Measurements from ENCODE around the gene SLIT3.

The SLIT3 gene

DNA sequence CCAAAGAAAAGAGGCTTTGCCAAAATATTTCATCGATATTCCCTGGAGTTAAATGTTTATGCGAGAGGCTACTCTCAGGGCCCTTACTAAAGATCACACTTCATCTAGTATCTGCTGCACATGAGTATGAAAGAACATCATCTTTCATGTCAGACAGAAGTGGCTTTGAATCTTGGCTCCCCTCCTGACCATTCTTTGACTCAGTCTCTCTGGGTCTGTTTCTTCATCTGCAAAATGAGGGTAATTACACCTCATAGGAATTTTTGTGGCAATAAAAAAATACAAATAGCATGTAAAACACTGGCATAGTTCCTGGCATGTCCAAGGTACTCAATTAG is 58.1 kb downstream of the SLIT3 start:
- no peak overlapping the region for H3K4me3 ChIP-seq (ENCODE audit: low read depth, low read length)
- TF ChIP-seq, protein P1, sequence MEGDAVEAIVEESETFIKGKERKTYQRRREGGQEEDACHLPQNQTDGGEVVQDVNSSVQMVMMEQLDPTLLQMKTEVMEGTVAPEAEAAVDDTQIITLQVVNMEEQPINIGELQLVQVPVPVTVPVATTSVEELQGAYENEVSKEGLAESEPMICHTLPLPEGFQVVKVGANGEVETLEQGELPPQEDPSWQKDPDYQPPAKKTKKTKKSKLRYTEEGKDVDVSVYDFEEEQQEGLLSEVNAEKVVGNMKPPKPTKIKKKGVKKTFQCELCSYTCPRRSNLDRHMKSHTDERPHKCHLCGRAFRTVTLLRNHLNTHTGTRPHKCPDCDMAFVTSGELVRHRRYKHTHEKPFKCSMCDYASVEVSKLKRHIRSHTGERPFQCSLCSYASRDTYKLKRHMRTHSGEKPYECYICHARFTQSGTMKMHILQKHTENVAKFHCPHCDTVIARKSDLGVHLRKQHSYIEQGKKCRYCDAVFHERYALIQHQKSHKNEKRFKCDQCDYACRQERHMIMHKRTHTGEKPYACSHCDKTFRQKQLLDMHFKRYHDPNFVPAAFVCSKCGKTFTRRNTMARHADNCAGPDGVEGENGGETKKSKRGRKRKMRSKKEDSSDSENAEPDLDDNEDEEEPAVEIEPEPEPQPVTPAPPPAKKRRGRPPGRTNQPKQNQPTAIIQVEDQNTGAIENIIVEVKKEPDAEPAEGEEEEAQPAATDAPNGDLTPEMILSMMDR (IDR thresholded peaks at IDR 0.05; ENCODE audit: low read depth, low read length) = no peak

DNA sequence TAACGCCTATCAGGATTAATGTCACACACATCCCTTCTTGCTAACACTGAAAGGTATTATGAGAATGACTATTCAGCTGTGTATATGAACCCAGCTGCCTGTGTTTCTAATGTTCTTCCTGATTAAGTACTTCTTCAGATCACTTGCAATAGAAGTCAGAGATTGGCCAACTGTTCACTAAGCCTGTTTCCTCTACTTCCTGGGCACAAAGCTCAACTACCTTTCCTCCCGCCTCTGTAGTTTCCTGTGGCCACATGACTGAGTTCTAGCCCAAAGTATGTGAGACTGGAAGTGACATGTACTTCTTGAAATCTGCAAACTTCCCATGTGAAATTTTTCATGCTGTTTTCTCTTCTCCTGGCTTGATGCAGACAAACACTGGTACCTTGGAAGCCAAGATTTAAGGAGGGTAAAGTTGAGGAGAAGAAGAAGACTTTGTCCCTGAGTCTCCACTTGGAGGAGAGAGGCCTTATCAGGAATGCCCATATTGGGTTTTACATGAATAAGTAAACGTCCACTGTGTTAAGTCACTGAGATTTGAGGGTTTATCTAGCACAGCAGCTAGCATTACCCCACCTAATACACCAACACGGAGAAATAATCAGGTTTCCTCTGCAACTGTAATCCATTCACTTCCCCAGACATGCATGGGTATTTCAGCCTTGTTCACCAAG is 58.6 kb downstream of the SLIT3 start:
- H3K4me3 ChIP-seq (ENCODE audit: low read depth, low read length) = no peak overlapping the region
- TF ChIP-seq, protein P1 (IDR thresholded peaks at IDR 0.05; ENCODE audit: low read depth, low read length) = no peak

DNA sequence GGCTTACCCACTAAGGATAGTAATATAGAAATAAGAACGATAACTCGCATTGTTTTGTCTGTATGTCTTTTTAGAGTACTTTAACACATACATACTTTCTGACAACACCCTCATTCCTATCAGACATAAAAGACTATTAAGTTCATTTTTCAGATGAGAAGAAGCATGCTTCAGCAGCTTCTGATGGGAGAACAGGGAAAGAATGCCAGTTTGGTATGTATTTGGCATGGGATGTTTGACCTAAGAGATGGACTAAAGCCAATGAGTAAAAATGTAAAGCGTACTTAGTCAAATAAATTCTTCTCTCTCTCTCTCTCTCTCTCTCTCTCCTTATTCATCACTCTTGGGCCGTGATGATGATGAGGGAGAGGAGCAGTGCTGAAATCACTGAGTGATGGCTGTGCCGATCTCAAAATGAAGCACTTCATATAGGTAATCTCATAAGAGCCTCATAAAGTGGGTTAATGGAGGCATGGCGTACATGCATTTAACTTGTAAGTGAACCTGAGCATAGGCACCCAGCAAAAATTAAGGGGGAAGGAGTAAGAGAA is 71.5 kb downstream of the SLIT3 start:
- TF ChIP-seq, protein P1 (IDR thresholded peaks at IDR 0.05; ENCODE audit: low read depth, low read length) = no peak

DNA sequence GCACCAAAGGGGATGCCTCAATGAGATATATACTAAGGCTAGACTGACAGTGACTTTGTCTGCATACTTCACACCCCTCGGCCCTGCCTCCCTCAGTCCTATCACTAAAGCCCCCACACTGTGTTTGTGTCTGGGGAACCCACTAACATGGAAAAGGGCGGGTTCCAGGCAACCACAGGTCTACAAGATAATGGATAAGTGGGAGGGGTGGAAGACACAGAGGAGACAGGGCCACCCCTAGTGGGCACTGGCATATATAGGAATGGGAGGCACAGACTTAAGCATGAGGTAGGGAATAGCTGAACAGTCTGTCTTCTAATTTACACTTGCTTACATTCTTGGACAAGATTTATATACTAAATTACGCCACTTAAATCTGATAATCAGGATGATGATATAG is 74.0 kb downstream of the SLIT3 start:
- H3K4me3 ChIP-seq (ENCODE audit: low read depth, low read length) = no peak overlapping the region
- TF ChIP-seq, protein P1 (IDR thresholded peaks at IDR 0.05; ENCODE audit: low read depth, low read length) = no peak

More for the DNA sequence above, 71.5 kb downstream of the SLIT3 start:
- no peak overlapping the region for H3K4me3 ChIP-seq (ENCODE audit: low read depth, low read length)

DNA sequence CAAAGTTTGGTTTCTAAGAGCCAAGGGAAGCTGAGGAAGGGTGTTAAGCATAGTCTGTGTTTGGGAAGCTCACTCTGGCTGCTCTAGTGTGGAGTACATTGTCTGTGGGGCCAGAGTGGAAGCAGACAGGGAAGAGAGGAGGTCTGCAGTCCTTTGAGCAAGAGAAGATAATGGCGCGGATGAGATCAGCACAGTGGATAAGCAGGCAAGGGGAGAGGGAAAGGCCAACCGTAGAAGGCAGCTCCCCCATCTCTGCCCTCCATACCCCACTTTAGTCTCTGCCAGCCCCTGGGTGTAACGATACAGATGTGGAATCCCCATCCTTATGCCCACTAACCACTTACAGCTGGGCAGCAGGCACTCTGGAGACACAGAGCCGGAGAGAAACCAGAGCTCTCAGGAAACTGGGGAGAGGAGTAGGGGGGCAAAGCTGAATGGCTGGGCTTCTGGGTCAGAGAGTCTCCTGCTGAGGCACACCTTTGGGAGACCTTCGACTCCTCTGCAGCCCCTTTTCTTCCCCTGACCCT is 75.0 kb downstream of the SLIT3 start:
- TF ChIP-seq, protein P1 (IDR thresholded peaks at IDR 0.05; ENCODE audit: low read depth, low read length) = no peak
- H3K4me3 ChIP-seq (ENCODE audit: low read depth, low read length) = no peak overlapping the region

DNA sequence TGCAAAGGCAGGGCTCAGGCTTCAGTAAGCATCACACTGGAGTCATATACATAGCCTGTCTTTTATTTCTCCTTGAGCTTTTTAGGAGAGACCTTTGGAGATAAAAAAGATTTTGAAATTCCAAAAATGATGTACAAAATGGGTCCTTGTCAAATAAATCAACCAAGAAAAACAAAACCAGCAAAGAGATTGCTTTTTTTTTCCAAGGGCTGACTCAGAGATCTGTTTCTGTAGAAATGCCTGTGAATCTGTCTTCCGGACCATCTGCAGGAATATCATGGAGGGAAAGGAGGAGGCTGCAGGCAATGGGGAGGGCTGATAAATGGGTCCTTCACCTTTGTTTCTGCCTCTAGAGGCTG is 77.4 kb downstream of the SLIT3 start:
- no peak overlapping the region for H3K4me3 ChIP-seq (ENCODE audit: low read depth, low read length)
- TF ChIP-seq, protein P1 (IDR thresholded peaks at IDR 0.05; ENCODE audit: low read depth, low read length) = no peak

DNA sequence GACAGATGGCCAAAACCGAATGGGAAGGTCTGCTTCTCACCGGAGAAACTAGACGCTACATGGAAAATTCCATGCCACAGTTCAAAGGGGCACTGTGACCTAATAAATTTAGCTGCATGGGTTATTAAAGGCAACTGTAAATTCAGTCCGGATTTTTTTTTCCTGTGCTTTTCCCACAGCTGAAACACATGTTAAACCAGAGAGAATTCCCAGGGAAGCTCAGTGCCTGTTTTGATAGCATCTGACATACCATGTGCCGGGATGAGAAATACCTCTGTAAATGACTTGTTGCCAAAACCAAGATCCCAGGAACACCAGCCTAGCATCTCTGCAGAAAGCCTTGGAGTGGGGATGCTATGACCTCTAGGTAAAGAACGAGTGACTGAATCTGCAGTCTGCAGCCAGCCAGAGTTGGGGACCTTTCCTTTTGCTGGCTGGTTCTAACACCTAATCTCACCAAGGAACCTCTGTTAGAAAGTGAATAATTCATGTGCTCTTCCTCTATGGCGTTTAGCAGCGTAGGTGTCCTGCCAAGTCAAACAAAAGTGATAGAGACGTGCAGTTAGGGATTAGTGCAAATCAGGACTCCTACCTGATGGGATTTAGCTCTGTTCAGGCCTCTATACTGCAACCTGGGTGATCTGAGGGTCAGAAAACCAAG is 77.9 kb downstream of the SLIT3 start:
- H3K4me3 ChIP-seq (ENCODE audit: low read depth, low read length) = no peak overlapping the region
- TF ChIP-seq, protein P1 (IDR thresholded peaks at IDR 0.05; ENCODE audit: low read depth, low read length) = no peak

Measured in WI38 (cell line).